HEK293T (cell line): Measurements from ENCODE around the gene FAM120AOS.

Source experiments
- ARNT ChIP-seq: fragments of 450-650 bp; IDR thresholded peaks from 2 replicates; pipeline ENCODE4 v1.6.1; 2017; ENCODE audit warnings: mild to moderate bottlenecking
- BHLHE40 ChIP-seq: fragments of 450-650 bp; IDR thresholded peaks from 2 replicates; pipeline ENCODE4 v1.6.1; 2016; ENCODE audit warnings: mild to moderate bottlenecking, moderate library complexity, borderline replicate concordance
- LEF1 ChIP-seq: fragments of 450-650 bp; IDR thresholded peaks from 2 replicates; pipeline ENCODE4 v1.6.1; 2017; ENCODE audit warnings: mild to moderate bottlenecking, borderline replicate concordance
- SUZ12 ChIP-seq: fragments of 450-650 bp; IDR thresholded peaks from 2 replicates; pipeline ENCODE4 v1.6.1; 2016; ENCODE audit warnings: mild to moderate bottlenecking
- ZNF384 ChIP-seq: fragments of 450-650 bp; IDR thresholded peaks from 2 replicates; pipeline ENCODE4 v1.6.1; 2016
- TF ChIP-seq, protein P1 (sequence below): fragments of 450-650 bp; IDR thresholded peaks from 2 replicates; pipeline ENCODE4 v1.6.1; 2016

DNA sequence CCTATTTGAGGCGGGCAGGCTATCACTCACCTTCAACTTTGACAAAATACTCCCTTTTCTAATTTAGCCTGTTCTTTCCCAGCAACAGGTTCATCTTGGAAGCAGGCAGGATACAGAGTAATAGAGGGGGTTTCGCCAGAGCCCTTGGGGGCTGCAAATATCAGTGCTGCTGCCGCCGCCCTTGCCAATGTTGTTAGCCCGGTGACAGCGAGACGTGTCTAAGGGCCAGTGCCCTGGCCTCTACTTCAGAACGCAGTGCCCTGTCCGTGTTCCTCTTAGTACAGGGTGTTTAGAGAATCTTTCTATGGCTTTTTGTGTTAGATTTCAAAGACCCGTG lies 703 bp downstream of the FAM120AOS start:
- TF ChIP-seq, protein P1, sequence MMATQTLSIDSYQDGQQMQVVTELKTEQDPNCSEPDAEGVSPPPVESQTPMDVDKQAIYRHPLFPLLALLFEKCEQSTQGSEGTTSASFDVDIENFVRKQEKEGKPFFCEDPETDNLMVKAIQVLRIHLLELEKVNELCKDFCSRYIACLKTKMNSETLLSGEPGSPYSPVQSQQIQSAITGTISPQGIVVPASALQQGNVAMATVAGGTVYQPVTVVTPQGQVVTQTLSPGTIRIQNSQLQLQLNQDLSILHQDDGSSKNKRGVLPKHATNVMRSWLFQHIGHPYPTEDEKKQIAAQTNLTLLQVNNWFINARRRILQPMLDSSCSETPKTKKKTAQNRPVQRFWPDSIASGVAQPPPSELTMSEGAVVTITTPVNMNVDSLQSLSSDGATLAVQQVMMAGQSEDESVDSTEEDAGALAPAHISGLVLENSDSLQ = no peak
- TF ChIP-seq LEF1 (no peak), ARNT (no peak), BHLHE40 (no peak), SUZ12 (no peak), ZNF384 (no peak)
